NAMALWA (cell line): ENCODE data around the gene MRGPRX4.

Experiments
- DNase-seq: peaks from one replicate; pipeline ENCODE4 v3.0.0-alpha.2; 2015; ENCODE audit warnings: low spot score

The MRGPRX4 gene

GRCh38 chr11:18209058-18209457 lies 36.4 kb downstream of the MRGPRX4 start:
- no peak for DNase-seq

- no peak for DNase-seq
Measured at GRCh38 chr11:18221274-18221876, 48.7 kb downstream of the MRGPRX4 start.

- DNase-seq = no peak
Measured at GRCh38 chr11:18222814-18223421, 50.3 kb downstream of the MRGPRX4 start.
